H1 (cell line): ENCODE results near the gene KRT76. TPM values are rescaled to one million over a fixed set of nuclear protein-coding genes. Genes with fewer than 3 reads are reported as not detected.

ENCODE experiments used
- RAD21 ChIP-seq, 2 experiments: IDR thresholded peaks in 1 of 2; conservative IDR thresholded peaks in 1 of 2; 2 replicates each; pipeline ENCODE4 v1.6.1; 2011; ENCODE audit warnings: low read depth in 2 of 2, low read length in 2 of 2, improper control_type of control experiment in 1 of 2, inconsistent platforms in 1 of 2, mild to moderate bottlenecking in 1 of 2, moderate library complexity in 1 of 2
- polyA plus RNA-seq, 7 experiments: library from polyadenylated mRNA; depleted of rRNA in 3 of 7; stranded (reverse) in 5 of 7; unstranded in 2 of 7; fragments of >200 nt in 5 of 7; fragments of 200-250 nt in 2 of 7; gene quantifications; 1 replicate in 5 of 7; 2 replicates in 1 of 7; 4 replicates in 1 of 7; pipeline versions ENCODE4 v1.2.1 to v1.2.3, GENCODE V29; 2011 to 2013; ENCODE audit warnings: missing spikeins in 2 of 7, mixed read lengths in 2 of 7
- total RNA-seq: library from RNA; stranded (reverse); fragmentation: NEBNext Ultra II Directional; extraction: Animal tissue kit (Norgen Biotek cat#: 25700); gene quantifications from 2 replicates; pipeline ENCODE4 v1.2.1, GENCODE V29; 2021

Gene KRT76
- total and polyA plus RNA-seq, 2 of the 8 experiments (the other 6 are each of a cell fraction or from before 2014, with no cell fraction given) = not detected

- TF ChIP-seq RAD21 (IDR thresholded peaks at IDR 0.05 in 1 of 2, conservative IDR thresholded peaks at IDR 0.05 in 1 of 2; ENCODE audit: low read depth in 2 of 2, low read length in 2 of 2) = no peak
- TF ChIP-seq, all 59 proteins: peak for 0
These were observed 41.2 kb upstream of the KRT76 start (continued) for GRCh38 chr12:52818388-52818787.
